Right cardiac atrium (tissue), 5 donors: ENCODE measurements around the gene FAAP20. TPM values are rescaled to one million over a fixed set of nuclear protein-coding genes. Genes with fewer than 3 reads are reported as not detected.
A peak's percentile ranks its signal among the peaks of the same experiment; 100 is the strongest.

Experiments used
- ATAC-seq, 2 donors: fragments of 200-7000 bp; cut with Tn5 transposase; one replicate each; pipeline versions ENCODE4 v1.8.0 to v1.9.1; 2020; ENCODE audit warnings: moderate library complexity in 2 of 2, mild to moderate bottlenecking in 1 of 2
- DNase-seq, 3 donors: peaks; one replicate each; pipeline ENCODE4 v3.0.0-alpha.2; 2020
- H3K27ac ChIP-seq: one replicate; pipeline ENCODE4 v1.5.1; 2013; ENCODE audit warnings: mild to moderate bottlenecking, low read length, control low read depth, moderate library complexity
- H3K27me3 ChIP-seq: one replicate; pipeline ENCODE4 v1.6.1; 2013; ENCODE audit not compliant: control insufficient read depth, insufficient read depth
- H3K4me1 ChIP-seq: one replicate; pipeline ENCODE4 v1.6.1; 2013; ENCODE audit warnings: low read length; ENCODE audit not compliant: control insufficient read depth, insufficient read depth
- H3K4me3 ChIP-seq: one replicate; pipeline ENCODE4 v1.5.1; 2013; ENCODE audit warnings: low read length, control low read depth
- H3K9me3 ChIP-seq: one replicate; pipeline ENCODE4 v1.6.1; 2013; ENCODE audit warnings: low read length; ENCODE audit not compliant: control insufficient read depth
- WGBS: extraction: QIAGEN DNeasy Blood & Tissue Kit; methylation state at CpG from one replicate; pipeline ENCODE4 v1.1.7; 2013; 5-methylcytosine and 5-hydroxymethylcytosine counted together
- intact Hi-C, 4 donors: fragments of 100-400 bp; cut with DNase I; formaldehyde crosslinking; loops; one replicate each; pipeline versions ENCODE4 v1.11.0 to v1.14.0; 2022 to 2023
- polyA plus RNA-seq: library from polyadenylated mRNA; stranded (reverse); fragments of 200-250 nt; gene quantifications from one replicate; pipeline ENCODE4 v1.2.3, GENCODE V29; 2013
- total RNA-seq, 4 donors: library from RNA; stranded (reverse); fragmentation: NEBNext Ultra II Directional; extraction: Animal tissue kit (Norgen Biotek cat#: 25700); gene quantifications; one replicate each; pipeline ENCODE4 v1.2.1, GENCODE V29; 2021
- donor health status: healthy with polysubstance abuse.
- donor health status: DM: no; HTN: yes; CAD: no.
- donor health status: DM: no; HTN: no; CAD: no.
- donor health status: DM: no; HTN: yes; CAD: no; lungs with severe emphysema.
- donor health status: DM: yes; HTN: yes; CAD: no.

The FAAP20 gene
- total and polyA plus RNA-seq, 5 donors, result 35.5 to 56.3 (median 38.2) TPM

DNA sequence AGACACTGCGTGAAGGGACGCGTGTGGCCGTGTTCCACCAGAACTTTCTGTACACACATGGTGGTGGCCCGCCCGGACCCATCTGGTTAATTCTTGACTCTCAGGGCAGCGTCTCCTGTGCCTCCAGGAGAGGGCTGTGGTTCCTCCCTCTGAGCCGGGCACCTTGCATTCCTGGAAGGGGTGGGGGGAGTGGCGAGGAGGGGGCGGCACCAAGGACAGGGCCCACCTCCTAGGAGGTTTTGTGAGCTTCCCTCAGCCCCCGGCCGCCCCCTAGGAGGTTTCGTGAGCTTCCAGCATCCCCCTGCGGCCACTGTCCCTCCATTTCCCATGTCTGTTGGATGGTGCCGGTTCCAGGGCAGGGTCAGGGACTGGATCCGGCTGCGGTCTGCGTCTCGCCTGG, 28.9 kb downstream of the FAAP20 start:
- no peak overlapping the region for H3K27ac ChIP-seq
- H3K4me3 ChIP-seq, result no peak overlapping the region
- H3K9me3 ChIP-seq, result no peaks in the 10 kb centered on the region
- H3K27me3 ChIP-seq, result no peaks in the 10 kb centered on the region
- ATAC-seq (no peak), DNase-seq (peak in 1 of 3 donors; percentile 44)
- intact Hi-C loops, result no loop called here
- no peaks in the 10 kb centered on the region for H3K4me1 ChIP-seq
- 80% methylated on average over 19 of the region's 19 CpGs for WGBS

DNA sequence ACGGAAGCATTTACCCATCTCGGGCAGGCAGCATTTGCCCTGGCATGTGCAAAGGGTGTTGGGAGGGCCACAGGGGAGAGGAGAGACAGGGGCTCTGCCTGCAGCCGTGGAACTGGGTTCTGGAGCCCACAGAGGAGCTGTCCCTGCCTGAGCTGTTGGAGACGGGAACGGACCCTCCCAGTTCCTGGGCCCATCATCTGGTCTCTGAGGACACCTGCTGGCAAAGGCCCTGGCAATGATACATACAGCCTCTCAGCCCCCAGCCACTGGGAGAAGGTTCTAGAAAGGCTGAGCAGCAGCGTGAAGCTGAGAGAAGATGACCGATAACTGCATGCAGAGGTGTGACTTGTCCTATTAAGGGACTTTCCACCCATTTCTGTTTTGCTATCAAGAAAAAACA, 31.4 kb downstream of the FAAP20 start:
- H3K4me1 ChIP-seq, result no peaks in the 10 kb centered on the region
- WGBS, result 81% methylated on average over 7 of the region's 7 CpGs
- H3K9me3 ChIP-seq, result no peaks in the 10 kb centered on the region
- H3K27me3 ChIP-seq, result no peaks in the 10 kb centered on the region
- H3K27ac ChIP-seq, result no peak overlapping the region
- DNase-seq (peak in 1 of 3 donors; percentile 42), ATAC-seq (no peak)
- H3K4me3 ChIP-seq, result no peak overlapping the region
- intact Hi-C loops, result no loop called here

DNA sequence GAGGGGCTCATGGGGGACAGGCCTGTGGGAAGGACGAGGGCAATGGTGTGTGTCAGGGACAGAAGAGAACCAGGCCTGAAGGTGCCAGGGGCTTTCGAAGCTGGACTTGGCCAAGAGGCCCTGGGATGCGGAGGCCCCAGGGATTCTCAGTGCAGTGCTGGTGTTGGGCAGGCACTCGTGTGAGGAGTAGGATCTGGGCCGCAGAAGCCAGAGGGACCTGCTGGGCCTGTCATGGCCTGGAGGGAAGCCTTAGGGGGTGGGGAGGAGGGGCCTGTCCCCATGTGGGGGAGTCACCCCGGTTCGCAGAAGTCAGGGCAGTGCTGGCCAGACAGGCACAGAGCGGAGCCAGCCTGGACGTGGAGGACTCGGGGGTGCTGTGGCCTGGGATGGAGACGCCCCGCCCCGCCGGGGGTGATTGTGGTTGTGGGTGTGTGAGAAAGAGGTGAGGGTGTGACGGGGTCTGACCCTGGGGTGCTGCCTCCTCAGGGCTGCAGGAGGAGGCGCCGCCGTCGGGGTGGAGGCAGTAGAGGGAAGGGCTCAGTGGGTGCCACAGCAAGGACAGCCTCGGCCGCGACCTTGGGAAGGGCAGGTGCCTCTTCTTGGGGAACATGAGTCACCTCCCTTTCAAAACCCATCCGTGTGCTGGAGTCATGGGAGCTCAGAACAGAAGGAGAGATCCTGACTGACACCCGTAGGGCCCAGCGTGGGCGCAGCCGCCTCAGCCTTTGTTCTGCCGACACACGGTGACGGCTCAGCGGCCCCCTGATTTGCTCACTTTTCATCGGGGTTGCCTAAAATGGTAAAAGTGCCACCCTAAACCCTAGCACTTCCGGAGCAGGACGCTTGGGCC, 33.9 kb downstream of the FAAP20 start:
- Histone ChIP-seq H3K9me3 (no peaks in the 10 kb centered on the region), H3K27ac (no peak overlapping the region), H3K4me1 (no peaks in the 10 kb centered on the region), H3K27me3 (no peaks in the 10 kb centered on the region), H3K4me3 (no peak overlapping the region)
- DNase-seq, result peak in 1 of 3 donors; percentile 43
- intact Hi-C loops, result no loop called here
- 92% methylated on average over 34 of the region's 34 CpGs for WGBS
- peak in 1 of 2 donors; percentile 20 for ATAC-seq

DNA sequence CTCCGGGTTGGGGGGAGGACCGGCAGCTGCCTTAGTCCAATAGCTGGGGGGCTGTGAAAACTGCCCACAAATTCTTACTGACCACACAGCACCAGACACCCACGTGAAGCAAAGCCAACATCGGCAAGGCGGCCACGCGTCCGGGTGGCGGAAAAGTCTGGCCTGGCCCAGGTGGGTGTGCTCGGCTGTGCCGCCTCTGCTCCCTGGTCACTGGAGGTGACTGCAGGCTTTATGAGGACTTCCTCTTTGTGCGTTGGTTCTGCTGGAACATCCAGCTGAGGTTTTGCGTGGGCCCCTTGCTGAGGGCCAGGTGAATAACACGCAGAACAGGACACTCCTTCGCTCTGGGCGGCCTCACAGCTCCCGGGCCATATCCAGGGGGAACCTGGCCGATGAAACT, 35.4 kb downstream of the FAAP20 start:
- no peak overlapping the region for H3K27ac ChIP-seq
- intact Hi-C loops, result no loop called here
- no peaks in the 10 kb centered on the region for H3K27me3 ChIP-seq
- no peak for ATAC-seq
- H3K4me3 ChIP-seq, result no peak overlapping the region
- H3K9me3 ChIP-seq, result no peaks in the 10 kb centered on the region
- no peaks in the 10 kb centered on the region for H3K4me1 ChIP-seq
- peak in 1 of 3 donors; percentile 26 for DNase-seq
- WGBS, result 91% methylated on average over 18 of the region's 18 CpGs

DNA sequence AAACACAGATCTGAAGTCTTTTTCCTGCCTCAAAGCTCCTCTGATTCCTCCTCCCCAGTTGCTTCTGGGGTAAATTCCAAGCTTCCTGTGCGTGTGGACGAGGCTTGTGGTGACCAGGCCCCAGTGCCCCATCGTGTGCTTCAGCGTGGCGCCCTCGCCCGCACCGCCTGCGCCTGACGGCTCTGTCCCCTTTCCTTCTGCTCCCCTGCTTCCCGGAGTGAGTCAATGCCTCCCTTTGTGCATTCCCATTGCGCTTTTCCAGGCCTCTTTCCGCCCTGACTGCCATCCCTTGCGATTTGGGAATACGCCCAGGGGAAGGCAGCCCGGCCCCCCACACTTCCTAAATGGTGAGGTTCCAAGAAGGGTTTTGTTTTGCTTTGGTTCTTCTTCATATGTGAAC, 36.3 kb downstream of the FAAP20 start:
- 73% methylated on average over 16 of the region's 16 CpGs for WGBS
- Histone ChIP-seq H3K4me3 (no peak overlapping the region), H3K27me3 (no peaks in the 10 kb centered on the region), H3K9me3 (no peaks in the 10 kb centered on the region), H3K27ac (no peak overlapping the region), H3K4me1 (no peaks in the 10 kb centered on the region)
- DNase-seq, result no peak
- intact Hi-C loops, result no loop called here
- ATAC-seq, result no peak

DNA sequence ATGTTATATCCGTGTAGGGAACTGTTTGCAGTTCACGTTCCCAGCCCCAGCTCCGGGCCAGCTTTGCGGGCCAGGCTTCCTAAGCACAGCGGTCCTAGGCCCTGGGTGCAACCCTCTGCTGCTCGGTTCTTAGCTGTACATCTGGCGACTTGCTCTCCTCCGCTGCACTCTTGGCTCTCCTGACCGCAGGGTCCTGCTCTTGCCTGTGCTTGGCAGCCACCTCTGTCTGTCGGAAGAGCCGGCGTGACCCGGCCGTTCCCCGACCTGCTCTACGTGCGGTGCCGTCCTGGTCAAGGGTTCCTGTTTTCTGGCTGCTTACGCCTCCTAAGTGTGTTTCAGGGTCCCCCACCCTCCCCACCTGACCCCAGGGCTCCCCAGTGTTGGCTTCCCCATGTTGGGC, 36.7 kb downstream of the FAAP20 start:
- Histone ChIP-seq H3K27me3 (no peaks in the 10 kb centered on the region), H3K4me3 (no peak overlapping the region), H3K27ac (no peak overlapping the region), H3K4me1 (no peaks in the 10 kb centered on the region), H3K9me3 (no peaks in the 10 kb centered on the region)
- 86% methylated on average over 19 of the region's 19 CpGs for WGBS
- ATAC-seq (no peak), DNase-seq (peak in 1 of 3 donors; percentile 37)
- intact Hi-C loops, result no loop called here

DNA sequence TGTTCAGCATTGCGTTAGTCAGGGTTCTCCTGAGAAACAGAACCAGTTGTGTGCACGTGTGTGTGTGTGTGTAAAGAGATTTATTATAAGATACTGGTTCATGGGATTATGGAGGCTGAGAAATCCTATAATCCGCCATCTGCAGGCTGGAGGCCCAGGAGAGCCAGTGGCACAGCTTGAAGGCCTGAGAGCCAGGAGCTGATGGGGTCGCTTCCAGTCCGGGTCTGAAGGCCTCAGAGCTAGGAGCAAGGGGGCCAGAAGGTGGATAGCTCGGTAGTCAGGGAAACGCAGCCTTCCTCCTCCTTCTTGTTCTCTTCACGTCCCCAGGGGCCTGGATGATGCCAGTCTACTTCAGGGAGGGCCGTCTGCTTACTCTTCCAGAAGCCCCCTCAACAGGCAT, 37.7 kb downstream of the FAAP20 start:
- no peak for DNase-seq
- intact Hi-C loops, result no loop called here
- H3K27me3 ChIP-seq, result no peaks in the 10 kb centered on the region
- H3K9me3 ChIP-seq, result no peaks in the 10 kb centered on the region
- H3K27ac ChIP-seq, result no peak overlapping the region
- no peaks in the 10 kb centered on the region for H3K4me1 ChIP-seq
- ATAC-seq, result no peak
- WGBS, result 85% methylated on average over 9 of the region's 9 CpGs
- no peak overlapping the region for H3K4me3 ChIP-seq

DNA sequence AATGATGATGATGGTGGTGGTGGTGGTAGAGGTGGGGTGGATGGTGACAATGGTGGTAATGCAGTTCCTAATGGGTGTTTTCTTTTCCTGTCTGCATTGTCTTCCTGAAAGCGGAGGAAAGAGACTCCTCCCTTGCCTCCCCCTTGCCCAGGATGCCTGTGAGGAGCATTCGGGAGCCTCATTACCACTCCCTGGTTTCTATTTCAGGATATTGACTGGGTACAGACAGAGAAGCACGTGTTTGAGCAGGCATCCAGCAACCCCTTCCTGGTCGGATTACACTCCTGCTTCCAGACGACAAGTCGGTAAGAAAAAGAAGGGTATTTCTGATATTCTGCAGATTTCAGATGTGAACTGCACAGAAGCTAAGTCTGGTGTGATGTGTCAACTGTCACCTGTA, 38.8 kb downstream of the FAAP20 start:
- Histone ChIP-seq H3K27me3 (no peaks in the 10 kb centered on the region), H3K4me3 (no peak overlapping the region), H3K9me3 (no peaks in the 10 kb centered on the region), H3K4me1 (no peaks in the 10 kb centered on the region), H3K27ac (no peak overlapping the region)
- intact Hi-C loops, result no loop called here
- DNase-seq (no peak), ATAC-seq (no peak)
- 76% methylated on average over 6 of the region's 6 CpGs for WGBS

DNA sequence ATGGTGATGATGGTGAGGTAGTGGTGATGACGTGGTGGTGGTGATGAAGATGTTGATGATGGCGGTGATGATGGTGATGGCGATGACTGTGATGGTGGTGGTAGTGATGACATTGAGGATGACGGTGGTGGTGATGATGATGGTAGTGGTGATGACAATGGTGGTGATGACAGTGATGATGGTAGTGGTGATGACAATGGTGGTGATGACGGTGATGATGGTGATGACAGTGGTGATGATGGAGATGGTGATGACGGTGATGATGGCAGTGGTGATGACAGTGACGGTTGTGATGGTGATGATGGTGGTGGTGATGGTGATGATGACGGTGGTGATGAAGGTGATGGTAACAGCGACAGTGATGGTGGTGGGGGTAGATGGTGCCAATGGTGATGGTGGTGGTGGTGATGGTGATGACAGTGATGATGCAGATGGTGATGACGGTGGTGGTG, 39.4 kb downstream of the FAAP20 start:
- 98% methylated on average over 10 of the region's 10 CpGs for WGBS
- no peak overlapping the region for H3K27ac ChIP-seq
- DNase-seq (no peak), ATAC-seq (no peak)
- H3K4me3 ChIP-seq, result no peak overlapping the region
- no peaks in the 10 kb centered on the region for H3K4me1 ChIP-seq
- H3K27me3 ChIP-seq, result no peaks in the 10 kb centered on the region
- no peaks in the 10 kb centered on the region for H3K9me3 ChIP-seq
- intact Hi-C loops, result no loop called here

DNA sequence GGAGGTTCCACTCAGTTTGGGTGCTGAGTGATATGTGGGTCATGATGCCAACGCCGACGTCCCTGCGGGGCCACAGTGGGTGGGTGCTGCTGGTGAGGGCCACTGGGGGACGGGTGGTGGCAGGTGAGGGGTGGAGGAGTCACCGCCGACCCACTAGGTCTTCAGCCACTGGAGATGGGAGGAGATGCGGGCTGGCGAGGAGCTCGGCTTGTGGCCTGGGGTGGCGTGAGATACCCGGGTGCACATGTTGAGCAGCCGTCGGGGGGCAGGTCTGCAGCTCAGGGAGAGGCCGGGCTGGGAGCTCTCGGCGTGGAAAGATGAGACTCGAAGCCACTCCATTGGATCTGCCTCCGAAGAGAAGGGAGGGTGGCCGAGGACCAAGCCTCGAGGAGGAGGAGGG, 40.5 kb downstream of the FAAP20 start:
- no peaks in the 10 kb centered on the region for H3K27me3 ChIP-seq
- intact Hi-C loops, result no loop called here
- DNase-seq (peak in 1 of 3 donors; percentile 35), ATAC-seq (no peak)
- no peaks in the 10 kb centered on the region for H3K4me1 ChIP-seq
- no peak overlapping the region for H3K4me3 ChIP-seq
- H3K9me3 ChIP-seq, result no peaks in the 10 kb centered on the region
- 93% methylated on average over 21 of the region's 21 CpGs for WGBS
- H3K27ac ChIP-seq, result no peak overlapping the region

DNA sequence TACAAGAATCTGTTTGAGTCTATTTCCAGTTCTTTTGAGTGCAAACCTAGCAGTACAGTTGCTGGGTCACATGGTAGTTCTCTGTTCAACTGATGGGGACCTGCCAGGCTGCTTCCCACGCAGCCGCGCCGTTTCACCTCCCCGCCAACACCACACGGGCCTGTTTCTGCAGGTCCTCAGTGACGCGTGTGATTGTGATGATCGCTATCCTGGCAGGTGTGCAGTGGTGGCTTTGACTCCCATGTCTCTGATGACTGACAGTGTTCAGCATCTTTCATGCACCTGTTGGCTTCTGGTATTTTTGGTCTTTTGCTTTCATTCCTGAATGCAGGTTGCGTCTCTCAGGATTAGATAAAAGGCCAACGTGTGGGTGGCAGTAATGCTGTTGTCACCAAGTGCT, 41.6 kb downstream of the FAAP20 start:
- DNase-seq (peak in 1 of 3 donors; percentile 2), ATAC-seq (no peak)
- H3K27me3 ChIP-seq, result no peaks in the 10 kb centered on the region
- H3K27ac ChIP-seq, result no peak overlapping the region
- intact Hi-C loops, result no loop called here
- no peak overlapping the region for H3K4me3 ChIP-seq
- H3K4me1 ChIP-seq, result no peaks in the 10 kb centered on the region
- no peaks in the 10 kb centered on the region for H3K9me3 ChIP-seq
- WGBS, result 88% methylated on average over 11 of the region's 11 CpGs
